GM11168 (cell line): ENCODE data around the gene PEX10.
"Not testable (repeated sequence)": the region's sequence is repeated elsewhere in the genome, so short reads cannot be mapped to it uniquely, and the experiment has no call there.

Experiments
- in situ Hi-C: fragments of 300-500 bp; cut with MboI; formaldehyde crosslinking; loops from one replicate; pipeline ENCODE4 v1.12.0; 2022; ENCODE audit warnings: low sequenced_read_pairs; ENCODE audit not compliant: unreplicated experiment

The PEX10 gene

DNA sequence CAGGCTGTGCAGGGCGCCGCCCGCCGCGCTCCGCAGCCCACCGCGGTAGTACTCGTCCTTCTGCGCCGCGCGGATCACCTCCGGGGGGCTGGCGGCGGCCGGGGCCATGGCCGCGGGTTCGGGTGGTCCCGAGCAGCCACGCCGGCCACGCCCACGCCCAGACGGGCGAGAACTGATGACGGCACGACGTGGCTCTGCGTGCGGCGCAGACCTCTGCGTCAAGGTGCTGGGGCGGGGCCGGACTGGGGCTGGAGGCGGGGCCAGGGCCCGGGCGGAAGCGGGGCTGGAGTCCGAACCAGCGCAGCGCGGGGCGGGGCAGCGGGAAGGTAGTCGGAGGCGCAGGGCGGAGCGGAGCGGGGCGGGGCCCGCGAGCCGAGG is at the start of gene PEX10:
Gene PEX10 (minus strand): TSS at position 170 of the 378 bp plus-strand sequence. CDS start 62 bp downstream, at position 108.
- in situ Hi-C loops: loop anchor here (10.0 kb wide), 1 partner anchor 372 kb away; no protein-coding TSS in a partner anchor

DNA sequence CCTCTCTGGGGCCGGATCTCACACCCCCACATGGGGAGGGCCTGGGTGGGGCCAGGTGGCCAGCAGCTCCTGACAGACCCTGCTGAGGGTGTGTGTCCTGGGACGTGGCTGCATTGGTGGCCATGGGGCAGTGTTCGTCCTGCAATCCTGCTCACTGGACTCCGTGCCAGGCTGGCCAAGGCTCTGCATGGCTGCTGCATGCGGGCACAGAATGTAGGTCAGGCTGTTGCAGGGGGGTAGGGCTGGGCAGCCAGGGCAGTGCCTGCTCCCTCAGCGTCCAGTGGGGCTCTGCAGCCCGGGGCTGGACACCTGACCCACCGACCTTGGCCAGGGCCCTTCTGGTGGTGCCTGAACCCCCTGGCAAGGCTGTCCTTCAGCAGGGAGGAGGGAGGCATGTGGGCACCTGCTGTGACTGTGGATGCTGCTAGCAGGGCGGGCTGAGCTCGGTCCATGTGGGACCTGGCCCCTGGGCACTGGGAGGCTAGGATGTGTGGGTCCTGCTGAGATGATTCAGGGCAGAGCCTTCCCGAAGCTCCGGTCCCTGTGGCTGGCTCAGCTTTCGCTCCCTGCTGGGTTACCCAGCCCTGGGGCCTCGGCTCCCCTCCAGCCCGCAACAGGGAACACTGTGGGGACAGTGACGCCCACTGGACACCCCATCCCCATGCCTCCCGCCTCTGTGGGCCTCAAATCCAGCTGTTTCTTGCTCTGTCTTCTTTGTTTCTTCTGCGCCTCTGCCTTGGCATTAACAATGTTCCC is 48.8 kb upstream of the PEX10 start:
- in situ Hi-C loops: no loop called here

DNA sequence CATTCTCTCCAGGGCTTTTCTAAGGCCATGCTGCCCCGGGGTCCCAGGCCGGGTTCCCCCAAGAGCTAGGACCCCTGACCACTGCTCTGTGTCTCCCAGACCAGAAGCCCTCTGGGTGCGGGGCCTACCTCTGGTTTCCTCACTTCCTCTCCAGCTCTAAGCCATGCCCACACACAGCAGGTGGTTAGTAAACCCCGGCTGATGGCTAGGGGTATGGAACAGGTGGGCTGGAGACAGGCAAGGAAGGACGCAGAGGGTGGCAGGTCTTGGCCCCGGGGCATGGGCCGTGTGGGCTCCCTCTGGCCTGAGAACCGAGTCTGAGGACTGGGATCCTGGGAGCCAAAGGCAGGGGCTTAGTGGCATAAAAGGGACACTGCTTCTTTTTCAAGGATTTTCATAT is 47.8 kb upstream of the PEX10 start:
- in situ Hi-C loops: no loop called here

DNA sequence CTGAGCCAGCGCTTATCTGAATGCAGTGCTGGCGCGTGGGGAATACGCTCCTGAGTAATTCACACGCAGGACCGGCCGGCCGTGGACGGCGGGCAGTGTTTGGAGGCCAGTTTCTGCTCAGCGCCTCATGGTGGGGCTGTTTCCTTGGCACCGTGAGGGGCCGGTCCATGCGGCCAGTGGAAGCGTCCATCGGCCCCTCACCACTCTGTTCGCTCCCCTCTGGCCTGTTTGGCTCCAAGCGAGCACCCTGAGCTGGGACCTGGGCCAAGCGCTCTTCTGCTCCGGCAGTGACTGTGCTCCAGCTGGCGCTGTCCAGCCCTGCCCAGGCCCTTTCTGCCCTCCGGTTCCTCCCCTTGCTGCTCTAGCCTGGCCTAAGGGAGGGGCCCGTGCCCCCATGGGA is 47.4 kb upstream of the PEX10 start:
- in situ Hi-C loops: no loop called here

DNA sequence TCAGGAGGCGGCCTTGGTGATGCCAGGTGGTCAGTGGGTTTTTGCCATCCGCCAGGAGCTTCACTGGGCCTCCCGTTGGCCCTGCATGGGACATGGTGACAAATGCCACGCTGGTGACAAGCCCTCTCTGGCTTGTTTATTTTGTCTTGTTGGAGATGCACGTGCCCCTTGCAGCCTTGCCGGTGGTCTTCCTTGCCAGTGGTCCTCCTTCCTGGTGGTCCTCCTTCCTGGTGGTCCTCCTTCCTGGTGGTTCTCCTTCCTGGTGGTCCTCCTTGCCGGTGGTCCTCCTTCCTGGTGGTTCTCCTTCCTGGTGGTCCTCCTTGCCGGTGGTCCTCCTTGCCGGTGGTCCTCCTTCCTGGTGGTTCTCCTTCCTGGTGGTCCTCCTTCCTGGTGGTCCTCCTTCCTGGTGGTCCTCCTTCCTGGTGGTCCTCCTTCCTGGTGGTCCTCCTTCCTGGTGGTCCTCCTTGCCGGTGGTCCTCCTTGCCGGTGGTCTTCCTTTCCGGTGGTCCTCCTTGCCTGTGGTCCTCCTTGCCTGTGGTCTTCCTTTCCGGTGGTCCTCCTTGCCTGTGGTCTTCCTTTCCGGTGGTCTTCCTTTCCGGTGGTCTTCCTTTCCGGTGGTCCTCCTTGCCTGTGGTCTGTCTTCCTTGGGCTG is 46.9 kb upstream of the PEX10 start:
- in situ Hi-C loops: not testable (repeated sequence)

DNA sequence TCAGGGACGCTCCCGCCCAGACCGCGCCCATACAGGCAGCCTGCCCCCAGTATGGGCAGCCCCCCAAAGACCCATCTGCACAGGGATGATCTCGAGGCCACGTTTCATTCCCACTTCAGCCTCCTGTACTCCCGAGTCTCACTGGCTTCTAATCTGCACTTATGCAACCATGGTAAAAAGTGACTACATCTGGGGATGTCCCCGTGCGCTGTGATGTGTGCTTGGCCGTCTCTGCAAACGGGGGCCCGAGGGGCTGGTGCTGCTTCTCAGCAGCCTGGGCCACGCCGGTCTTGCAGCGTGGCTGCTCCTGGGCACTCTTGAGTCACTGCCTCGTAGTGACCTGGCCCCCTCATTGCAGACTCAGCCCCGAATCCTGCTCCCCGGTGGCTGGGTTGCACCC is 46.3 kb upstream of the PEX10 start:
- in situ Hi-C loops: no loop called here

DNA sequence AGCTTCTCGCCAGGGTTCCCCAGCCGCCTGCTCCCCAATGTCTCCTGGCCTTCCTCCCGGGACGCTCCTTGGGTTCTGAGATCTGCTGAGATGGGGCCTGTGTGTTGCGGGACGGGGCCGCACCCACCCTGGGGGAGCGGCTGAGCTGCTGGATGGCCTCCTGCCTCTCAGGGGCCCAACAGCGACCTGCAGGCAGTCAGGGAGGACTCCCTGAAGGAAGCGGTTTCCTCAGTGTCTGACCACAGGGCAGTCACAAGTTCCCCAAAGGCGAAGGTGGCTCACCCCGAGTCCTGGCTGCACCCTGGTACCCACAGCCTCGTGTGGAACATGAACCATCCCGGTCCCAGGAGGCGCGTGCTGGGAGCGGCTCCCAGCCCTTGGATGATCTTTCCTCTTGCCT is 45.1 kb upstream of the PEX10 start:
- in situ Hi-C loops: no loop called here

DNA sequence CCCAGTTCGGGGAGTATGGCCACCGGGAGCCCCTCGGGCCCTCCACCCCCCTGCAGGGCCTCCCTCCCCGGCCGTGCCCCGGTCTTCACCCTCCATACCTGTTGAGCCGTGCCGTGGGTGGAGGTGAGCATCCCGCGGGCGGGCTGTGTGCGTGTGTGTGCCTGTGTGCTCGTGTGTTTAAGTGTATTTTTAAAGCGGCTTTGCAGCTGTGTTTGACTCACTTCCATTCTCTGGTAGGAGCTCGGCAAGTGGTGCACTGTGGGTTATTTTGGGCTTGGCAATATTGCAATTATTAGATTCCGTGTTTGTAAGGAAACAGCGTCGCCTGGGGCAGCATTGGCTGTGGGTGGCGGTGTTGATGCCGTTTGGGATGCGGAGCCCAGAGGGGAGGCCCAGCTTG is 43.4 kb upstream of the PEX10 start:
- in situ Hi-C loops: no loop called here

DNA sequence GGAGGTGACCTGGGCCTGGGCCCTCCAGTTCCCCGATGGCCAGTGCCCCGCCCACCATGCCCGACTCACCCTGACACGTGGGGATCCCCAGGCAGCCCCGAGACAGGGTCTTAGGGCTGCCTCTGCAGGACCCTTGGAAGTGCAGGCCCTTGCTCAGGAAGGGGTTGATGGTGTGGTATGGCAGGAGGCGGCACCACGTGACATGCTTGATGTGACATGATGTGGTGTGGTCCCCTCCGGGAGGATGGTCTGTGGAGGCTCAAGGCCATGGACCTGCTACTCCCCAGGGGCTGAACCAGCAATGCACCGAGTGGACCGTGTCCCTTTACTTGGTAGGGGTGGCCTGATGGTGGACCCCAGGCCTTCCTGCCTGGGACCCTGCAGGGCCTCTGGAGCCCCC is 41.9 kb upstream of the PEX10 start:
- in situ Hi-C loops: no loop called here

DNA sequence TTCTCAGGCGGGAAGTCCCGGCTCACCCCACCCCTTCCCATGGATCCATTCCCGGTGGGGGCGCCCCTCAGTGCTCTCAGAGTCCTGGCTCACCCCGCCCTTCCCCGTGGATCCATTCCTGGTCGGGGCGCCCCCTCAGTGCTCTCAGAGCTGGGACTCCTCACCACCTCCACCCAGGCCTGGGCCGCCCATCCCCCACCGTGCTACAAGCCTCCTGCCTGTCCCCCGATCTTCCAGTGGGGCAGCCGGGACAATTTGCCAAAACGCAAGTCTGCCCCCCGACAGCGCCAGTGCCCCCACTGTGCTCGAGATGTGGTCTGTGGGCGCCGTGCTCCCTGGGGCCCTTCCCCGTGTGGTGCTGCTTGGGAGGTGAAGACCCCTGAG is 40.6 kb upstream of the PEX10 start:
- in situ Hi-C loops: no loop called here

DNA sequence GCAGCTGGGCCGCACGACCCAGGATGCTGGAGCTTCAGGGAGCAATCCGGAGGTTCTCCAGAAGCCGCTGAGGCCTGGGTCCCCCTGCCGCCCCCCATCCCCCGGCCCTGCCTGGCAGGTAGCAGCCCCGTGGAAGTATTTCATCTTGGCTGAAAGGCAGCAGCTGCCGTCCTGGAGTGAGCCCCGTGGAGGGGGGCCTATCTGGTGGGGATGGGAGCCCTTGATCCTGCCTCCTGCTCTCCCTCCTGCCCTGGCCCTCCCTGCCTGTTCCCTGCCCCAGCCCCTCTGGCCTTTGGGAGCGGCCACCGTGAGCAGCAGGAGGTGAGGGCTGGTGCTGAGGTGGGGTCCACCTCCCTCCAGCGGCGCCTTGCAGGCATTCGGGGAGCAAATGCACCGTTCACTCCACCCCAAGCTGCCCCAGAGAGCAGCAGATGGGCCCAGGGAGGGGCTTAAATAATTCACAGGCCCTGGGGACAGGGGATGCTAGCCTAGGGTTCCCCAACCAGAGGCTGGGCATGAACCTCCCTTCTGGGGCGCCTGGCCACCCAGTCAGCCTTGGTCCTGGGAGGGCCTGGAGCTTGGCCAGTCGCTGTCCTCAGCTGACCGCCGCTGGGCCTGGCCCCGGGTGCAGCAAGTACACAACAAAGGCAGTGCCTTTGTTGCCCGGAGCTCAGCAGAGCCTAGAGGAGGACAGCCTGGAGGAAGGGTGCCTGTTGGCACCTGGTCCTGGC is 40.0 kb upstream of the PEX10 start:
- in situ Hi-C loops: no loop called here

DNA sequence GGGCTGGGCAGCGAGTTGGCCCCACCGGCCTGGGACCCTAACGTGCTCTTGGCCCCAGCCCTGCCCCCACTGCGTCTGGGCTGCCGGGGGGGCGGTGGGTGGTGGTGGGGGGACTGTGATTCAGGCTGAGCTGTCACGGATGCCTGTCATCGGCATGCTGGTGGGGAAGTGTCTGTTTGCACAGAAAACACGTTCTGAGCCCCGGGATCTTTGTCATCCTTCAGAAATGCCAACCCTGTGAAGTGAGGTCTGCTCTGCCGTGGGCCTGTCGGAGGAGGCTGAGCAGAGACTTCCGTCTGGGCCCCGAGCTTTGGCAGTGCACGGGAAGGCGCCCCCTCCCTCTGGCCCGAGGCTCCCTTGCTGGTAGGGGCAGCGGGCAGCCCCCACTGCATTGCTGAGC is 39.4 kb upstream of the PEX10 start:
- in situ Hi-C loops: no loop called here

DNA sequence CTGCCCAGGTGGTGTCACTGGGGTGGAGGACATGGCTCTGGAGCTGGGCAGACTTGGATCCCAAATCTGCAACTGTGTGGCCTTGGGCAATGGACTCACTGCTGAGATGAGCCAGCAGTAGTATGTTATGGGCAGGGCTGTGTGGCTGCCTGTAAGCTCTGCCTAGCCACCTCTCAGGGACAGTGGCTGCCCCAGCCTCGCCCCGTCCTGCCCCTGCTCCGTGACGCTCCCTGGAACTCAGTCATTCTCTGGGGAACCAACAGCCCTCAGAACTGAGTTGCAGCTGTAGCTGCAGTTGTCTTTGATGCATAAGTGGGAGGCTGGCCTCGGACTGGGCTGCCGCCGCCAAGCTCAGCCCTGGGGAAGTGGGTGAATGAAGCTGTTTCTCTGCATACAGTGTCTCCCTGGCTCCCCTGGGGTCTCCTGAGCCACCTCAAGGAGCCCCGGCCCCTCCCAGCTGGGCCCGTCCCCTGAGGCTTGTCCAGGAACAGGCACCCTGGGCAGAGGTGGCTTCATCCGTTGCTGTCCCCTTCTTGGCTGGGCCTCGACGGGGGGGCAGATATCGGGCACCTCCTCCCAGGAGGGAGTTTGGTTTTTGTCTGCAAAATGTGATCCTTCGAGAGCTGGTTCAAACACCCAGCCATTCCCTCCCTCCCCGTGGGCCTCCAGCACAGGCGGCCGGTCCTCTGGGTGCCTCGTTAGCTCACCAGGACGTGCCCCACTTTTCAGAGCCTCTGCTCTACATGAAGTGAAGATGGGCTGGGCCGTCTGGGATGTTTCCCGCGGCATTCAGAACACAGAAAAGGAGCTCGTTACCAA is 37.5 kb upstream of the PEX10 start:
- in situ Hi-C loops: no loop called here

DNA sequence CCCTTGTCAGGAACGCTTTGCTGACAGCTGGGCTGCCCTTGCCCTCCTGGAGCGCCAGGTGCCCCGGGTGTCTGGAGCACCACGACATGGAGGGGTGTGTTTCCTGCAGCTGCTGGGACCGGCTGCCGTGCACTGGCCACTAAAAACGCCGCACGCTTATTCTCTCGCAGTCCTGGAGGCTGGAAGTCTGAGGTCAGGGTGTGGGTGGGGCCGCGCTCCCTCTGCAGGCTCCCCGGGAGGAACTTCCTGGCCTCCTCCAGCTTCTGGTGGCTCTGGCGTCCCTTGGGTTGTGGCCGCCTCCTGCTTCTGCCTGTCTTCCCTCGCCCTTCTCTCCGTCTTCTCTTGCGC is 35.7 kb upstream of the PEX10 start:
- in situ Hi-C loops: no loop called here

DNA sequence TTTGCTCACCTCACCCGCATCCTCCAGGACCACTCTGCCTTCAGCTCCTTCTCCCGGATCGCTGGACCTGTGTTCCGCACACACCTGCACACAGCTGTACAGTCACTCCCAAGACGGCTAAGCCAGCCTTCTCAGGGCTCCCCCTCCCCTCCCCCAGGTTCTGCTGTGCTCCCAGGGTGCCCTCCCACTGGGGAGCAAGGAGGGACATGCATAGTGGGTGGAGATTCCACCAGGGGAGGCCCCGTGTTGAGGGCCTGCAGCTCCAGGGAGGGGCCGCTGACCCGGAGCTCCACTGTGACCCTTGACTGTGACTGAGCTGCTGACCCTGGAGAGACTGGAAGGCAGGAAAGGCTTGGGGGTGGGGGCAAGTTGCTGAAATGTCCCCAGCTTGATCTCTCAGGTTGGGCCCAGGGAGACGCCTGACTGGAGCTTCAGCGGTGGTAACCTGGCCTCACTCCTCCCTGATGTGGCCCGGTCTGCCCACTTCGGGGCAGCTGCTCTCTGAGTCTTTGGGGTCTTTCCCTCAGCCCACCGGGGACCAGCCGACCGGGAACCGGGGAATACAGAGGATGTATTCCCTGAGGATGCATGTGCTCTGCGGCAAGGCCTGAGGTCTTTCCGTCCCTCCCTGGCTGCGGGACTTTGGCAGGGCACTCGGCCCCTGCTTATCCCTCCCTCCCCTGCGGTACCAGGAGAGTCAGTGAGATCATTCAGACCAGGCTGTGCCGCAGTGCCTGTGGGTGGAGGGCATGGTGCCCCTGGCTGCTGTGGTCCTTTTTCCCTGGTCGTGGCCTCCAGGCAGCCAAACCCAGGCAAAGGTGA is 35.1 kb upstream of the PEX10 start:
- in situ Hi-C loops: no loop called here

DNA sequence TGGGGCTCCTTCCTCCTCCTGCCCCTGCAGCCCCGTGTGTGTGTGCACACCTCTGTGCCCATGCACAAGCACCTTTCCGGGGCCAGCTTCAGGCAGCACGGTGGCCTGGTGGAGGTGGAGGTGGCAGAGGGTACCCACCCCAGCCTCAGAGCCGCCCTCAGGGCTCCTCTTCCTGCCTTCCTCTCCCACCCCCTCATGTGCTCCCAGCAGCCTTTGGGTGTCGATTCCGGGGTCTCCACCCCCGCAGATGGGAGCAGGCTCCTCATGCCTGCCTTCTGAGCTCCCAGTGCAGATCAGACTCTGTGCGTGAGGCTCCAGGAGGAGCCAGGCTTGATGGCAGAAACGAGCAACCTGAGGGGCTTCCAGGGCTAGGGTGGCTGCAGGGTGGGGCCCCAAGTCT is 34.5 kb upstream of the PEX10 start:
- in situ Hi-C loops: no loop called here

DNA sequence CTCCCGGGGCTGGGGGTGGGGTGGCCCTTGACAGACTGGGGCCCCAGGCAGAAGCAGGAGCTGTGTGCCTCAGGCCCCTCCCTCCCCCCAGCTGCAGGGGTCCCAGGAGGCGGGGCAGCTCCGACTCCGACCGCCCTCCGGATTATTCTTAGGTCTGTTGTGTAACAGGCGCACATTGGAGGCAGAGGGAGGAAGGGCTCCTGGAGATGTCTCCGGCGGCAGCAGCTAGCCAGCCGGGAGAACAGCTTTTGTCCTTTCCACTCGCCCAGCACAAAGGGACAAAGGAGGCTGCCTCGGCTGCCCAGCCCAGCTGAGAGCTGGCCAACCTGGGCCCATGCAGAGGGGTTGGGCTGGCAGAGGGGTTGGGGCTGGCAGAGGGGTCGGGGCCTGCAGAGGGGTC is 34.0 kb upstream of the PEX10 start:
- in situ Hi-C loops: no loop called here

DNA sequence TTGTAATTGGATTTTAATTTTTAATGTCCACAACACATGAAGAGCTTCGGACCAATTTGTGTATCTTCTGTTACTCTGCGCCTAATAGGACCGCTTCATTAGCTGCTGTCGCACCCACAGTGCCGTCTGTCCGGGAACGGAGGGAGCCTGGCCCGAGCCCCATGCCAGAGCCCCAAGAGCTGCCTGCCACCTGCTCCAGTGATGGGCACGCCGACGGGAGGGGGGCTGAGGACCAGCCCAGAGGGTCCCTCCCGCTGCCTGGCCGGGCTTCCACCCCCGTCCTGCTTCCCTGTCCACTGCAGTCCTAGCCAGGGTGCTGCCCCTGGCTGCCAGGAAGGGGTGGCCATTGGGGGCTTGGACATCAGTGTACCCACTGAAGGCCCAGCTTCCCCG is 33.5 kb upstream of the PEX10 start:
- in situ Hi-C loops: no loop called here

DNA sequence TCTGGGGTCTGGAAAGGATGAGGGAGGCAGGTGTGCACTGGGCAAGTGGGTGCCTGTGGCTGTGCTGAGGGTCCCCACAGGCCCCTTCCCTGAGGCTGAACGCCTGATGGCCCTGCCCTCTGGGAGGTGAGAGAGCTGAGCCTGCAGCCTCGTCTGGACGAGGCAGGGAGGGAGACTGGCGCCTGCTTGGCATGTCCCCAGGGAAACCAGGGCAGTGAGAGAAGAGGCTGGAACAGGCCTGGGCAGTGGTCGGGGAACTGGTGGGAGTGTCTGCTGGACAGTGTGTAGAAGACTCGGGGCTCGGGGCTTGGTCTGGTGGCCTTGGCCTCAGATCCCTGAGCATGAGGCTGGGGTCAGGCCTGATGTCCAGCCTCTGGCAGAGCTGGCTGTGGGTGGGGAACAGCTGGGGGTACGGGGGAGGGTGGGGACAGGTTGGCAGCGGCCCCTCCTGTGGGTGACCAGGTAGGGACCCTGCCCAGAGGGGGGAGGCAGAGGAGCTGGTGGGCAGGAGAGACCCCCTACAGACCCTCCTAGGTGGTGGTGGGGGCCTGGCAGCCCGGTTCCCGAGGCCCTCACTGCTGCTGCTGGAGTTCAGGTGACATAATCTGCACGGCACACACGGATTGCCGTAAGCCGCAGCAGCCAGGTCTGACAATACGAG is 32.9 kb upstream of the PEX10 start:
- in situ Hi-C loops: no loop called here
